Stimulated activated CD4-positive, alpha-beta T cell treated with anti-CD3 and anti-CD28 coated beads, Interleukin-15, amount 100 ng/mL, for 48 hours (primary cell): ENCODE measurements around the gene FHL2.
"Not testable (repeated sequence)": the region's sequence is repeated elsewhere in the genome, so short reads cannot be mapped to it uniquely, and the experiment has no call there.

Experiments used
- DNase-seq, 2 donors: peaks; one replicate each; pipeline ENCODE4 v3.0.0-alpha.2; 2020; ENCODE audit warnings: low read depth in 2 of 2

The FHL2 gene, protein sequence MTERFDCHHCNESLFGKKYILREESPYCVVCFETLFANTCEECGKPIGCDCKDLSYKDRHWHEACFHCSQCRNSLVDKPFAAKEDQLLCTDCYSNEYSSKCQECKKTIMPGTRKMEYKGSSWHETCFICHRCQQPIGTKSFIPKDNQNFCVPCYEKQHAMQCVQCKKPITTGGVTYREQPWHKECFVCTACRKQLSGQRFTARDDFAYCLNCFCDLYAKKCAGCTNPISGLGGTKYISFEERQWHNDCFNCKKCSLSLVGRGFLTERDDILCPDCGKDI

GRCh38 chr2:105398336-105399206 lies at the start of gene FHL2:
Gene FHL2 (minus strand): TSS chr2:105399051. CDS start chr2:105386516, 12,535 bp downstream.
- DNase-seq = peak; percentile 58 to 61

DNA sequence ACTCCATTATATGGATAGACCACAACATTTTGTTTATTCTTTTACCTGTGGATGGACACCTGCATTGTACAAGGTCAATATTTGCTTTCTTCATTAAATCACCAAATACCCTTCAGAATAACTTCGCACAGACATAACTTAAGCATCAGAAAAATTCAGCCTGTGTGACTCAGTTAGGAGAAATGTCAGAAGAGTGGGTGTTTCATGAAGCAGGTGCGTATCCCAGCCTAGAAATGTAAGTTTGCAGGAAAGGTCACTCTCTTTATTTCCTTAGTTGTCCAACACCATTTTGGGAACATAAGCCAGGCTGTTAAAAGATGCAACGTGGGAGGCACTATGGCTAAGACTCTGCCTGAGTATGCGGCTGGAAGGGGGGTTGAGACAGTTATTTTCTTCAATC lies 48.6 kb upstream of the FHL2 start:
- no peak for DNase-seq

DNA sequence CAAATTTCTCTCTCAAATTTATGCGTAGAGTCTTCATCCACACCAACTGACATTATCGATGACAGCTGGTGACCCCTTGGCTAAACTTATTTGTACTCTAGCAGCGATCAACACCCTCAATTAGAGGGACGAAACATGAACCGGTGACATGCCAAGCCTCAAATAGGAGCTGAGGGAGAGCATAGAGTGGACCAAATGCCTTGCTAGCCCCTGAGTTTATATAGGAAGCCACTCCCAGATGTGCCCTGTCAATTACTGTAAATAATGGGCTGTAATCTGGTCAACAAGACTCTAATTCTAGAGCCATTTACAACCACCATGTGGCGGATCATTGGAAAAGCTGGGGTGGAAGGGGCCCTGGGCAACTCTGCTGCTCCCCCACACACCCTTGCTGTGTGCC lies 47.6 kb upstream of the FHL2 start:
- DNase-seq = no peak

GRCh38 chr2:105445976-105446375 lies 47.1 kb upstream of the FHL2 start:
- DNase-seq = no peak

DNA sequence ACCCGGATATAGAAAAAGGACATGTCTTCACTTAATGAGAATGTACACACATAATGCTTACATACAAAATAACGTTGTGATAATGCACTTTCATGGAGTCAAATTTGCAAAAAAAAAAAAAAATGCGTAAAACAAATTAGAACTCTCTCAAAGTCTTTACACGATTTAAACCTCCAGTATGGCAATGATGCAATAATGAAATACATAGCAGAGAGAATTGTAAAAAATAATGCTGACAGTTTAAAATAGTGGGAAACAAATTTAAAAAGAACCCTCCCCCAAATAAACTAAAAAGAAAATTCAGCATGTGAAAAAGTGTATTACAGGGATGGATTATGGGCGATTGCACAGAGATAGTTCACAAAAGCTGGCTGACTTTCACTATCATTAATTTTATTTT lies 46.6 kb upstream of the FHL2 start:
- DNase-seq = no peak

- DNase-seq = no peak
These were observed 45.1 kb upstream of the FHL2 start for GRCh38 chr2:105443617-105444598.

GRCh38 chr2:105442721-105443120 lies 43.9 kb upstream of the FHL2 start:
- DNase-seq = no peak

DNA sequence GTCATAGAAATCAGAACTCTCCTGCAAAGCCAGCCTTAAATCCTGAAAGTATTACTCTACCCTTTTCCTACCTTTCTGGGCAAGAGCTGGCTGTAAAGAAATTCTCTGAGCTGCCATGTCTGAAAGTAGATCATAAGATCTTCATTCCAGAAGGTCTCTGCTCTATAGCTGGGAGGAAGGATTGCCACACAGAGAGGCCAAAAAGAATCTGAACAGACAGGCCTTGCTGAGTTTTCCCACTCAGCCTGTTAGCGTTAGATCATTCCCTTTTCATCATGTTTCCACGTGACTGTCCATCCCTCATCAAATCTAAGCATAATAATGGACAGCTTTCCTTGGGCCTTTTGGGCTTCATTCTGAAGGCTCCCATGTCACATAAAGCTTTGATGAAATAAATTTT lies 43.2 kb upstream of the FHL2 start:
- no peak for DNase-seq

DNA sequence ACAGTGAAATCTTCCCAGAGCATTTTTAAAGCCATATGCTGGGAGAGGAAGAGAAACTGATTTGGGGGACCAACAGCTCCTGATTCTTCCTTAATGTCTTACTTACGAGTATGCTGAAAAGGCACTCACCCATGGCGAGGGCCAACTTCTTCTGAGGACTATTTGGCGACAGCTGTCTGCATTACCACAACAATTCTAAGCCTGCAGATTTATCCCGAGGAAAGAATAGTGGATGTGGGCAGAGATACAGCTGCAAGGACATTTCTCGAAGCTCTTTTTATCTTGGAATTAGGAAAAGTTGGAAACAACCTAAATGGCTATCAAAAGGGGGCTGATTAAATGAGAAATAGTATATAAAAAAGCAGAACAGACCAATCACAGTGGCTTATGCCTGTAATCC lies 40.3 kb upstream of the FHL2 start:
- no peak for DNase-seq

DNA sequence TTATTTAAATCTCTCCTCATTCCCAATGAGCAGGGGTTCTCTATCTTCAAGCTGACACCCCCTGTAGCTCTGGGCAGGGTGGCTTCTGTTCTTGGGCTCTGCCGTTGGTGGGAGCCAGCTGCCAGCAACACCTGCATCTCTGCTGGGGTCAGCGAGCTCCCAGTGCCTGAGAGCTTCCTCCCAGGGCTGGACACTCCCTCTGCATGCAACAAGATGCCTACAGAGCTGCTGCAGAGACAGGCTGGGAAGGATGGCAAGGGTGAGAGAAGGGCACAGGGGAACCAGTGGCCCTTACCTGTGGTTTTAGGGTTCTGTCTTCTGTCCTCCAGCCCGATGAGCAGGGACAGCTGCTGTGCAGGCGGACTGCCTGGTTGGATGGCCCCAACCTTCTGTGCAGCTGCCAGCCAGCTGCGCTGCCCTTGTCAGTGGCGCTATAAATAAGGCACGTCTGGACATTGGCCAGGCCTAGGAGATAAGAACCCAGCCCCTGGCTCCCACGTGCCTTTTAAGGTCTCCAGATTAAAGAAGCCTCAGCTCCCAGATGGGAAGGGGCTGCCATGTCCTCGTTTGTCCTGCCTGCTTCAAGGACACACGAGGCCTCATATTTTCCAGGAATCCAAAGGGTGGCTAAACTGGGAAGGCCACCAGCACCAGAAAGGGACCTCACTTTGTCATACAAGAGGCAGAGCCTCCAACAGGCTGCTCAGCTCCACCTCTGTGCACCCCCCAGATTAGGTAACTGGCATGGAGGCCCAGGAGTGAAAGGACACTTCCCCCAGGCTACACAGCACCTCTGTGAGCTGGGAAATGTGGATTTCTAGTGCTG lies 39.5 kb upstream of the FHL2 start:
- DNase-seq = no peak

- DNase-seq = no peak
These were observed 38.9 kb upstream of the FHL2 start for GRCh38 chr2:105437708-105438103.

DNA sequence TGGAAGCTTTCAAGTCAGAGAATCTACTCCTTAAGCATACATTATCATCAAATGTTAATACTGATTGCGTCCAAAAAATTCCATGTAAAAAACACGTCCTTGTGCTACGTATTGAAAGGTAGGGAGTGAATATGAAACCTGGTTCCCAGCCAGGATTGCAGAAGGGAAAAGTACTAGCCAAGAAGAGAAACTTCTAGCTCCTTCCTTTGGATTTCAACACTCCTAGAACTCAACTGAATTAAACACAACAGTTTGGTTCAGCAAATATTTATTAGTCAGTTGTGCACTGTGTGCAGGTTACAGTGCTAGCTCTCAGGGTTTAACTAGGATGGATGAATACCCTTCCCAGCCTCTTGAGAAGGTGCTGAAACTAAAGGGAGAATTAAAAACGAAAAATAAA lies 33.9 kb upstream of the FHL2 start:
- no peak for DNase-seq

- no peak for DNase-seq
These were observed 33.2 kb upstream of the FHL2 start for GRCh38 chr2:105432044-105432399.

GRCh38 chr2:105431367-105432043 lies 32.7 kb upstream of the FHL2 start:
- DNase-seq = no peak

DNA sequence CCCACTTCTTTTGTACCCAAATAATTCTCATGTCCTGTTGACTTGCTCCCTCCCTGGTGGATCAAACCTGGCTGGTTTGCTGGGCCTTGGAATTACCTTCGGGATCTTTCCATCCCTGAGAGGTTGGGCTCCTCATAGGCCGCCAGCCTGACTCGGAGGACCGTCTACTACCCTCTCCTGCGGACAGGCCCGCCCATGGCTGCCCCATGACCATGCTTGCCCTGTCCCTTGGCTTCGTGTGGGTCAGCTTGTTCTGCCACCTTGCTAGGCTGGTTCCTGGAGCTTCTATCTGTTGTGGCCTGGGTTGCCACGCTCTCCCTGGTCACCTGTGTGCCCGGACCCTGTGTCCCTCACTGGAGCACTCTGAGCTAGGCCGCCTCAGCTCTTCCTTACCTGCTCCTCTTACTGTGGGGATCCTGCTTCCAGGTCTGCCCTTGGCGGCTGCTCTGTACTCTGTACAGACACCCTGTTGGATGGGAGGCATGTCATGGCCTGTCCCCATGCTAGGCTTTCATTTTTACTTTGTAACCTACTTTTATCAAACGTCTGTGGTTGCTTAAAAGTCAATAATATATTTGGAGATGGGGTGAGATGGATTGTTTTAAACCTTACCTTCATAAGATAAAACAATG lies 29.7 kb upstream of the FHL2 start:
- no peak for DNase-seq

GRCh38 chr2:105427485-105427884 lies 28.6 kb upstream of the FHL2 start:
- DNase-seq = no peak

GRCh38 chr2:105426626-105427292 lies 27.9 kb upstream of the FHL2 start:
- no peak for DNase-seq

- no peak for DNase-seq
These were observed 27.2 kb upstream of the FHL2 start for GRCh38 chr2:105425936-105426625.

- DNase-seq = not testable (repeated sequence)
These were observed 26.0 kb upstream of the FHL2 start for GRCh38 chr2:105424836-105425235.
